Measurements from ENCODE around the gene MYOZ3.
A peak's percentile ranks its signal among the peaks of the same experiment; 100 is the strongest.

The MYOZ3 gene

GRCh38 chr5:150656191-150657132, 4.6 kb upstream of the MYOZ3 start:
- DNase-seq (peak; percentile 88), ATAC-seq (ENCODE audit: insufficient read depth, low read depth) (peak; percentile 87)
- peak overlapping the region; percentile 75 for H3K9ac ChIP-seq (ENCODE audit: low read depth, low read length)
- no peaks in the 10 kb centered on the region for H3K36me3 ChIP-seq (ENCODE audit: insufficient read depth, low read length)
- H3K79me2 ChIP-seq (ENCODE audit: insufficient read depth, low read length): no peaks in the 10 kb centered on the region
- no peaks in the 10 kb centered on the region for H4K20me1 ChIP-seq (ENCODE audit: insufficient read depth, low read length)
- H2AFZ ChIP-seq (ENCODE audit: low read depth, low read length): peak overlapping the region; percentile 99
- TF ChIP-seq, protein P1, sequence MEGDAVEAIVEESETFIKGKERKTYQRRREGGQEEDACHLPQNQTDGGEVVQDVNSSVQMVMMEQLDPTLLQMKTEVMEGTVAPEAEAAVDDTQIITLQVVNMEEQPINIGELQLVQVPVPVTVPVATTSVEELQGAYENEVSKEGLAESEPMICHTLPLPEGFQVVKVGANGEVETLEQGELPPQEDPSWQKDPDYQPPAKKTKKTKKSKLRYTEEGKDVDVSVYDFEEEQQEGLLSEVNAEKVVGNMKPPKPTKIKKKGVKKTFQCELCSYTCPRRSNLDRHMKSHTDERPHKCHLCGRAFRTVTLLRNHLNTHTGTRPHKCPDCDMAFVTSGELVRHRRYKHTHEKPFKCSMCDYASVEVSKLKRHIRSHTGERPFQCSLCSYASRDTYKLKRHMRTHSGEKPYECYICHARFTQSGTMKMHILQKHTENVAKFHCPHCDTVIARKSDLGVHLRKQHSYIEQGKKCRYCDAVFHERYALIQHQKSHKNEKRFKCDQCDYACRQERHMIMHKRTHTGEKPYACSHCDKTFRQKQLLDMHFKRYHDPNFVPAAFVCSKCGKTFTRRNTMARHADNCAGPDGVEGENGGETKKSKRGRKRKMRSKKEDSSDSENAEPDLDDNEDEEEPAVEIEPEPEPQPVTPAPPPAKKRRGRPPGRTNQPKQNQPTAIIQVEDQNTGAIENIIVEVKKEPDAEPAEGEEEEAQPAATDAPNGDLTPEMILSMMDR (IDR thresholded peaks at IDR 0.05; ENCODE audit: borderline replicate concordance, extremely low read depth, low read length, poor library complexity, severe bottlenecking): peak; percentile 73
- no peak for TF ChIP-seq EZH2 (IDR thresholded peaks at IDR 0.05; ENCODE audit: borderline replicate concordance, low read depth, low read length, severe bottlenecking)
- peak overlapping the region; percentile 43 to 84; a peak in 3 of 4 replicates for H3K4me3 ChIP-seq (ENCODE audit: low read depth in 1 of 2, low read length in 2 of 2)
- H3K27ac ChIP-seq (ENCODE audit: low read length): peak overlapping the region; percentile 79
- no peaks in the 10 kb centered on the region for H3K9me3 ChIP-seq (ENCODE audit: insufficient read depth, low read length, severe bottlenecking)
- H3K4me1 ChIP-seq (ENCODE audit: insufficient read depth, low read length): peaks cover 24% of the 10 kb centered on the region
- peaks cover 6% of the 10 kb centered on the region for H3K27me3 ChIP-seq (ENCODE audit: insufficient read depth, low read length, poor library complexity)
- peak overlapping the region; percentile 97 for H3K4me2 ChIP-seq (ENCODE audit: insufficient read depth, low read length)

DNA sequence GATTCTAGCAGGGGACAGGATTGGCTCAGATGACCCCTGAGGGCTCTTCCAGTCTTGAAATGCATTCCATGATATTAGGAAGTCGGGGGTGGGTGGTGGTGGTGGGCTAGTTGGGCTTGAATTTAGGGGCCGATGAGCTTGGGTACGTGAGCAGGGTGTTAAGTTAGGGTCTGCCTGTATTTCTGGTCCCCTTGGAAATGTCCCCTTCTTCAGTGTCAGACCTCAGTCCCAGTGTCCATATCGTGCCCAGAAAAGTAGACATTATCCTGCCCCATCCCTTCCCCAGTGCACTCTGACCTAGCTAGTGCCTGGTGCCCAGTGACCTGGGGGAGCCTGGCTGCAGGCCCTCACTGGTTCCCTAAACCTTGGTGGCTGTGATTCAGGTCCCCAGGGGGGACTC, 2.9 kb upstream of the MYOZ3 start:
- no peak for ATAC-seq (ENCODE audit: insufficient read depth, low read depth)

DNA sequence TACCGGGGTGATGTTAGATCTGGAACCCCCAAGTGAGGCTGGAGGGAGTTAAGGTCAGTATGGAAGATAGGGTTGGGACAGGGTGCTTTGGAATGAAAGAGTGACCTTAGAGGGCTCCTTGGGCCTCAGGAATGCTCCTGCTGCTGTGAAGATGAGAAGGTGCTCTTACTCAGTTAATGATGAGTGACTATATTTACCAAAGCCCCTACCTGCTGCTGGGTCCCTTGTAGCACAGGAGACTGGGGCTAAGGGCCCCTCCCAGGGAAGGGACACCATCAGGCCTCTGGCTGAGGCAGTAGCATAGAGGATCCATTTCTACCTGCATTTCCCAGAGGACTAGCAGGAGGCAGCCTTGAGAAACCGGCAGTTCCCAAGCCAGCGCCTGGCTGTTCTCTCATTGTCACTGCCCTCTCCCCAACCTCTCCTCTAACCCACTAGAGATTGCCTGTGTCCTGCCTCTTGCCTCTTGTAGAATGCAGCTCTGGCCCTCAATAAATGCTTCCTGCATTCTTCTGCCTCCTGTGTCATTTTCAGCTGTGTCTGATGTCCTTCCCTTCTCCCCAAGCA, 2.3 kb upstream of the MYOZ3 start:
- no peaks in the 10 kb centered on the region for H3K79me2 ChIP-seq (ENCODE audit: insufficient read depth, low read length)
- H3K27ac ChIP-seq (ENCODE audit: low read length): no peak overlapping the region
- no peaks in the 10 kb centered on the region for H4K20me1 ChIP-seq (ENCODE audit: insufficient read depth, low read length)
- no peak overlapping the region for H3K9ac ChIP-seq (ENCODE audit: low read depth, low read length)
- H3K9me3 ChIP-seq (ENCODE audit: insufficient read depth, low read length, severe bottlenecking): no peaks in the 10 kb centered on the region
- H3K4me2 ChIP-seq (ENCODE audit: insufficient read depth, low read length): no peak overlapping the region
- H2AFZ ChIP-seq (ENCODE audit: low read depth, low read length): no peak overlapping the region
- no peak overlapping the region for H3K4me3 ChIP-seq (ENCODE audit: low read depth in 1 of 2, low read length in 2 of 2)
- no peaks in the 10 kb centered on the region for H3K36me3 ChIP-seq (ENCODE audit: insufficient read depth, low read length)
- H3K4me1 ChIP-seq (ENCODE audit: insufficient read depth, low read length): peaks cover 24% of the 10 kb centered on the region
- TF ChIP-seq, protein P1 (IDR thresholded peaks at IDR 0.05; ENCODE audit: borderline replicate concordance, extremely low read depth, low read length, poor library complexity, severe bottlenecking): no peak
- no peak for TF ChIP-seq EZH2 (IDR thresholded peaks at IDR 0.05; ENCODE audit: borderline replicate concordance, low read depth, low read length, severe bottlenecking)
- peaks cover 17% of the 10 kb centered on the region for H3K27me3 ChIP-seq (ENCODE audit: insufficient read depth, low read length, poor library complexity)
- ATAC-seq (ENCODE audit: insufficient read depth, low read depth): no peak
- DNase-seq: no peak

More for the DNA sequence above, 2.9 kb upstream of the MYOZ3 start:
- no peak overlapping the region for H3K9ac ChIP-seq (ENCODE audit: low read depth, low read length)
- no peak overlapping the region for H2AFZ ChIP-seq (ENCODE audit: low read depth, low read length)
- H3K4me1 ChIP-seq (ENCODE audit: insufficient read depth, low read length): peaks cover 24% of the 10 kb centered on the region
- no peaks in the 10 kb centered on the region for H3K79me2 ChIP-seq (ENCODE audit: insufficient read depth, low read length)
- H3K4me3 ChIP-seq (ENCODE audit: low read depth in 1 of 2, low read length in 2 of 2): no peak overlapping the region
- no peaks in the 10 kb centered on the region for H3K9me3 ChIP-seq (ENCODE audit: insufficient read depth, low read length, severe bottlenecking)
- no peak overlapping the region for H3K4me2 ChIP-seq (ENCODE audit: insufficient read depth, low read length)
- H3K36me3 ChIP-seq (ENCODE audit: insufficient read depth, low read length): no peaks in the 10 kb centered on the region
- no peak for DNase-seq
- TF ChIP-seq EZH2 (IDR thresholded peaks at IDR 0.05; ENCODE audit: borderline replicate concordance, low read depth, low read length, severe bottlenecking): no peak
- TF ChIP-seq, protein P1 (IDR thresholded peaks at IDR 0.05; ENCODE audit: borderline replicate concordance, extremely low read depth, low read length, poor library complexity, severe bottlenecking): no peak
- H3K27me3 ChIP-seq (ENCODE audit: insufficient read depth, low read length, poor library complexity): peaks cover 17% of the 10 kb centered on the region
- no peak overlapping the region for H3K27ac ChIP-seq (ENCODE audit: low read length)
- no peaks in the 10 kb centered on the region for H4K20me1 ChIP-seq (ENCODE audit: insufficient read depth, low read length)

Measured in DND-41 (cell line).